ENCODE measurements around the gene RAB11A.

RAB11A gene

DNA sequence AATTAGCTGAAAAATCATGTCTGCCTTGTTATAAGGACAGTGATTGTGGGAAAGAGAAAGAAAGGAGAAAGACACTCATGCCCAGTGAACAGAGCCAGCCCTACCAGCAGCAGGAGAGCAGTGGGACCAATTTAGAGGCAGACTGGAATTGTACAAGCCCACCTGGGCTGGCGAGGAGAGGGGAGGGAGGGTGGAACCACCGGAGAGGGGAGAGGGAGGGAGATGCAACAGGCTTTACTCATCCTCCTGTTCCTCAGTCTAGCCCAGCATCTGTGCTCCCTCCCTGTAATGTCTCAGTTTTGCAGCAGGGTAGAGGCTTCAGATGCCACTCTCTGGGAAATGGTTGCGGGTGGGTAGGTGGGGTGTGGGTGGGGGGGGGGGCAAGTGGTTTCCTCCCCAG is 54.7 kb downstream of the RAB11A start:
- DNase-seq (no peak), ATAC-seq (ENCODE audit: insufficient read depth, low read depth) (no peak)
- H3K4me3 ChIP-seq (ENCODE audit: low read depth in 1 of 2, low read length in 2 of 2) = no peak overlapping the region
- H3K27ac ChIP-seq (ENCODE audit: low read length) = no peak overlapping the region
- no peaks in the 10 kb centered on the region for H3K4me1 ChIP-seq (ENCODE audit: insufficient read depth, low read length)
- no peaks in the 10 kb centered on the region for H3K79me2 ChIP-seq (ENCODE audit: insufficient read depth, low read length)
- no peaks in the 10 kb centered on the region for H3K27me3 ChIP-seq (ENCODE audit: insufficient read depth, low read length, poor library complexity)
- no peak overlapping the region for H3K4me2 ChIP-seq (ENCODE audit: insufficient read depth, low read length)
- no peaks in the 10 kb centered on the region for H4K20me1 ChIP-seq (ENCODE audit: insufficient read depth, low read length)
- no peaks in the 10 kb centered on the region for H3K9me3 ChIP-seq (ENCODE audit: insufficient read depth, low read length, severe bottlenecking)
- no peak overlapping the region for H2AFZ ChIP-seq (ENCODE audit: low read depth, low read length)
- TF ChIP-seq, protein P1, sequence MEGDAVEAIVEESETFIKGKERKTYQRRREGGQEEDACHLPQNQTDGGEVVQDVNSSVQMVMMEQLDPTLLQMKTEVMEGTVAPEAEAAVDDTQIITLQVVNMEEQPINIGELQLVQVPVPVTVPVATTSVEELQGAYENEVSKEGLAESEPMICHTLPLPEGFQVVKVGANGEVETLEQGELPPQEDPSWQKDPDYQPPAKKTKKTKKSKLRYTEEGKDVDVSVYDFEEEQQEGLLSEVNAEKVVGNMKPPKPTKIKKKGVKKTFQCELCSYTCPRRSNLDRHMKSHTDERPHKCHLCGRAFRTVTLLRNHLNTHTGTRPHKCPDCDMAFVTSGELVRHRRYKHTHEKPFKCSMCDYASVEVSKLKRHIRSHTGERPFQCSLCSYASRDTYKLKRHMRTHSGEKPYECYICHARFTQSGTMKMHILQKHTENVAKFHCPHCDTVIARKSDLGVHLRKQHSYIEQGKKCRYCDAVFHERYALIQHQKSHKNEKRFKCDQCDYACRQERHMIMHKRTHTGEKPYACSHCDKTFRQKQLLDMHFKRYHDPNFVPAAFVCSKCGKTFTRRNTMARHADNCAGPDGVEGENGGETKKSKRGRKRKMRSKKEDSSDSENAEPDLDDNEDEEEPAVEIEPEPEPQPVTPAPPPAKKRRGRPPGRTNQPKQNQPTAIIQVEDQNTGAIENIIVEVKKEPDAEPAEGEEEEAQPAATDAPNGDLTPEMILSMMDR (IDR thresholded peaks at IDR 0.05; ENCODE audit: borderline replicate concordance, extremely low read depth, low read length, poor library complexity, severe bottlenecking) = no peak
- no peak for TF ChIP-seq EZH2 (IDR thresholded peaks at IDR 0.05; ENCODE audit: borderline replicate concordance, low read depth, low read length, severe bottlenecking)
- H3K9ac ChIP-seq (ENCODE audit: low read depth, low read length) = no peak overlapping the region
- H3K36me3 ChIP-seq (ENCODE audit: insufficient read depth, low read length) = no peaks in the 10 kb centered on the region

DNA sequence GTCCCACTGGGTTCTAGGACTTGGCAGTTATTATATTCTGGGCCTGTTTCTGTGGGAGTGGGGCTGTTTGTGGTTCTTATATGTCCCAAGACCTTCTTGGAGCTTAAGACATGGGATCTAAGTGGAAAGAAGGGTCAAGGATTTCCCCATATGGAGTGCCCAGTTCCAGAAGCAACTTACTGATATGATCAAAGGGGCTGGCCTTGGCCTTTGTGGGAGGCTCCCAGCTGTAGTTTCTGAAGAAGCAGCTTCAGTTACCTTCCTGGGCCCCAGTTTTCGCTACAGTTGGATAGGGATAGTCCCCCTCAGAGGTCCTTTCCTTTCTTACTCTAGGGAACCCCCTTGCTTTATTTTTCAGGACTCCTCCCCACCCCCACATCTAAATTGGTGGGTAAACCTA is 56.0 kb downstream of the RAB11A start:
- ATAC-seq (ENCODE audit: insufficient read depth, low read depth) = no peak
- no peak overlapping the region for H3K4me2 ChIP-seq (ENCODE audit: insufficient read depth, low read length)

DNA sequence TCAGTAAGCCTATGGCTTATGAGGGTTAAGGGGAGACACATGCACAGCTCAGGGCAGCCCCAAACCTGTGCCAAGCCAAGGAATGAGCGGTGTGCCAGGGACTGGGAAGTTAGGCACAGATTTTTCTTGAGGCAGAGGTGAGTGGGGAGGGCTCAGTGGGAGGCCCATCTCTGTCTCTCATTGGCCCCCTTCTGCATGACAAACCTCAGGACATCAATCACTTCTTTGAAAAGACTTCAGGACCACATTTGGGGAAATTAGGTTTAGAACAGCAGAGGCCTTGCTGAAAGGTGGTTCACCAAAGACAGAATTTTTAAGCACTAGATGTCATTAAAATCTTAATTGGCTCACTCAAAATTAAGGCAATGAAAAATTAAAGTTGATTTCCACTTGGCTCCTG is 57.2 kb downstream of the RAB11A start:
- Histone ChIP-seq H3K9ac (ENCODE audit: low read depth, low read length) (no peak overlapping the region), H4K20me1 (ENCODE audit: insufficient read depth, low read length) (no peaks in the 10 kb centered on the region), H3K9me3 (ENCODE audit: insufficient read depth, low read length, severe bottlenecking) (no peaks in the 10 kb centered on the region), H2AFZ (ENCODE audit: low read depth, low read length) (no peak overlapping the region), H3K36me3 (ENCODE audit: insufficient read depth, low read length) (no peaks in the 10 kb centered on the region), H3K27ac (ENCODE audit: low read length) (no peak overlapping the region), H3K27me3 (ENCODE audit: insufficient read depth, low read length, poor library complexity) (no peaks in the 10 kb centered on the region), H3K4me1 (ENCODE audit: insufficient read depth, low read length) (no peaks in the 10 kb centered on the region), H3K4me2 (ENCODE audit: insufficient read depth, low read length) (no peak overlapping the region), H3K79me2 (ENCODE audit: insufficient read depth, low read length) (no peaks in the 10 kb centered on the region), H3K4me3 (ENCODE audit: low read depth in 1 of 2, low read length in 2 of 2) (no peak overlapping the region)
- TF ChIP-seq, protein P1 (IDR thresholded peaks at IDR 0.05; ENCODE audit: borderline replicate concordance, extremely low read depth, low read length, poor library complexity, severe bottlenecking) = no peak
- no peak for TF ChIP-seq EZH2 (IDR thresholded peaks at IDR 0.05; ENCODE audit: borderline replicate concordance, low read depth, low read length, severe bottlenecking)
- DNase-seq (no peak), ATAC-seq (ENCODE audit: insufficient read depth, low read depth) (no peak)

More for the DNA sequence above, 56.0 kb downstream of the RAB11A start:
- no peak overlapping the region for H3K4me3 ChIP-seq (ENCODE audit: low read depth in 1 of 2, low read length in 2 of 2)
- H2AFZ ChIP-seq (ENCODE audit: low read depth, low read length) = no peak overlapping the region
- H3K27ac ChIP-seq (ENCODE audit: low read length) = no peak overlapping the region
- no peaks in the 10 kb centered on the region for H3K27me3 ChIP-seq (ENCODE audit: insufficient read depth, low read length, poor library complexity)
- no peaks in the 10 kb centered on the region for H3K79me2 ChIP-seq (ENCODE audit: insufficient read depth, low read length)
- DNase-seq = no peak
- no peak for TF ChIP-seq EZH2 (IDR thresholded peaks at IDR 0.05; ENCODE audit: borderline replicate concordance, low read depth, low read length, severe bottlenecking)
- TF ChIP-seq, protein P1 (IDR thresholded peaks at IDR 0.05; ENCODE audit: borderline replicate concordance, extremely low read depth, low read length, poor library complexity, severe bottlenecking) = no peak
- H3K4me1 ChIP-seq (ENCODE audit: insufficient read depth, low read length) = no peaks in the 10 kb centered on the region
- H3K36me3 ChIP-seq (ENCODE audit: insufficient read depth, low read length) = no peaks in the 10 kb centered on the region
- no peak overlapping the region for H3K9ac ChIP-seq (ENCODE audit: low read depth, low read length)
- H3K9me3 ChIP-seq (ENCODE audit: insufficient read depth, low read length, severe bottlenecking) = no peaks in the 10 kb centered on the region
- H4K20me1 ChIP-seq (ENCODE audit: insufficient read depth, low read length) = no peaks in the 10 kb centered on the region

DNA sequence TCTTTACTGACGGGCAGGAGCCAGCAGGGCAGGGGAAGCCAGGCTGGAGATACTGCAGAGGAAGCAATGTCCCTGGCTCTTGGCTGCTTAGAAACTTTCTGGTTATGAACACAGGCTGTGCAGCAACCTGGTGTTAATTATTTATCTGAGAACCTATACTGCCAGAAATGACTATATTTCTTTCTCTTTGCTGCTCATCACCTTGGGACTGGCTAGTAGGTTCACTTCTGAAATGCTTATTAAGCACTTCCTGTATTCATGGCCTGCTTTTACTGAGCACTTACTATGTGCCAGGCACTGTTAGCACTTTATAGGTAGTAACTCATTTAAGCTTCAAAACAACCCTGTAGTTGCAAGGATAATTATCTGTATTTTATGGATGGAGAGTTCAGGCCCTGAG is 57.6 kb downstream of the RAB11A start:
- H2AFZ ChIP-seq (ENCODE audit: low read depth, low read length) = no peak overlapping the region
- H3K36me3 ChIP-seq (ENCODE audit: insufficient read depth, low read length) = no peaks in the 10 kb centered on the region
- H3K9ac ChIP-seq (ENCODE audit: low read depth, low read length) = no peak overlapping the region
- ATAC-seq (ENCODE audit: insufficient read depth, low read depth) (no peak), DNase-seq (no peak)
- no peaks in the 10 kb centered on the region for H3K9me3 ChIP-seq (ENCODE audit: insufficient read depth, low read length, severe bottlenecking)
- no peak overlapping the region for H3K4me2 ChIP-seq (ENCODE audit: insufficient read depth, low read length)
- TF ChIP-seq, protein P1 (IDR thresholded peaks at IDR 0.05; ENCODE audit: borderline replicate concordance, extremely low read depth, low read length, poor library complexity, severe bottlenecking) = no peak
- no peak for TF ChIP-seq EZH2 (IDR thresholded peaks at IDR 0.05; ENCODE audit: borderline replicate concordance, low read depth, low read length, severe bottlenecking)
- no peak overlapping the region for H3K4me3 ChIP-seq (ENCODE audit: low read depth in 1 of 2, low read length in 2 of 2)
- H3K79me2 ChIP-seq (ENCODE audit: insufficient read depth, low read length) = no peaks in the 10 kb centered on the region
- no peaks in the 10 kb centered on the region for H3K27me3 ChIP-seq (ENCODE audit: insufficient read depth, low read length, poor library complexity)
- H3K27ac ChIP-seq (ENCODE audit: low read length) = no peak overlapping the region
- no peaks in the 10 kb centered on the region for H4K20me1 ChIP-seq (ENCODE audit: insufficient read depth, low read length)
- no peaks in the 10 kb centered on the region for H3K4me1 ChIP-seq (ENCODE audit: insufficient read depth, low read length)

Measured in DND-41 (cell line).